LNCAP (cell line): ENCODE data around the gene ORC1.

Experiments used
- CTCF ChIP-seq: fragments of 450-650 bp; IDR thresholded peaks from 2 replicates; pipeline ENCODE4 v1.5.1; 2017; ENCODE audit warnings: mild to moderate bottlenecking

The ORC1 gene

GRCh38 chr1:52426371-52426770 lies 22.1 kb upstream of the ORC1 start:
- no peak for TF ChIP-seq CTCF

GRCh38 chr1:52424813-52425212 lies 20.6 kb upstream of the ORC1 start:
- TF ChIP-seq CTCF, result no peak

- TF ChIP-seq CTCF, result no peak
Measured at GRCh38 chr1:52424231-52424636, 20.0 kb upstream of the ORC1 start.

GRCh38 chr1:52423771-52424170 lies 19.5 kb upstream of the ORC1 start:
- TF ChIP-seq CTCF, result no peak

GRCh38 chr1:52423055-52423454 lies 18.8 kb upstream of the ORC1 start:
- no peak for TF ChIP-seq CTCF

GRCh38 chr1:52420713-52421112 lies 16.5 kb upstream of the ORC1 start:
- TF ChIP-seq CTCF, result no peak

- TF ChIP-seq CTCF, result no peak
Measured at GRCh38 chr1:52416811-52417210, 12.6 kb upstream of the ORC1 start.

- no peak for TF ChIP-seq CTCF
Measured at GRCh38 chr1:52414942-52415341, 10.7 kb upstream of the ORC1 start.
